ENCODE results near the gene TCF7L1.

The TCF7L1 gene

GRCh38 chr2:85357736-85358135 is 224.5 kb downstream of the TCF7L1 start:
- H3K4me3 ChIP-seq (ENCODE audit: low read depth, low read length), result no peak overlapping the region
- no peak for DNase-seq (ENCODE audit: low read depth)
